GM12891 (cell line): ENCODE measurements around the gene WNT10A.

Experiments
- POLR2A ChIP-seq: IDR thresholded peaks from 2 replicates; pipeline ENCODE4 v1.6.1; 2011; ENCODE audit warnings: low read depth, low read length, control low read depth
- POLR2AphosphoS5 ChIP-seq: IDR thresholded peaks from 2 replicates; pipeline ENCODE4 v1.6.1; 2011; ENCODE audit warnings: low read depth, low read length, control low read depth

DNA sequence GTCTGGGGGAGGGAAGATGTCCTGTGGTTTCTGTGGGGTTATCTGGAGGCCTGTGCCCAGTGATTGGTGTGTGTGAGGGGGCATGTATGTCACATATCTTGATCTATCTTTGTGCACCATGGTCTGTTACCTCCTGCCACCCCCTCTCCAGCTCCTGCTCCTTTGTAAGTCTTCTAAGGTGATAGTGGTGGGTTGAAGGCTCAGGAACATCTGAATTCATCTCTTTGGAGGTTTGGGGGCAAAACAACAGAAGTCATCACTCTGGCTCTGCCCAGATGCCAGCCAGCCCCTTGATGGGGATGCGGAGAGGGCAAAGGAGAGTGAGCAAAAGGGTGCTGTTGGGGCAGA, 23.8 kb upstream of the WNT10A start:
- no peak for TF ChIP-seq POLR2A
- no peak for TF ChIP-seq POLR2AphosphoS5
